ENCODE data around the gene PGPEP1.
"Not testable (repeated sequence)": the region's sequence is repeated elsewhere in the genome, so short reads cannot be mapped to it uniquely, and the experiment has no call there.

The PGPEP1 gene

DNA sequence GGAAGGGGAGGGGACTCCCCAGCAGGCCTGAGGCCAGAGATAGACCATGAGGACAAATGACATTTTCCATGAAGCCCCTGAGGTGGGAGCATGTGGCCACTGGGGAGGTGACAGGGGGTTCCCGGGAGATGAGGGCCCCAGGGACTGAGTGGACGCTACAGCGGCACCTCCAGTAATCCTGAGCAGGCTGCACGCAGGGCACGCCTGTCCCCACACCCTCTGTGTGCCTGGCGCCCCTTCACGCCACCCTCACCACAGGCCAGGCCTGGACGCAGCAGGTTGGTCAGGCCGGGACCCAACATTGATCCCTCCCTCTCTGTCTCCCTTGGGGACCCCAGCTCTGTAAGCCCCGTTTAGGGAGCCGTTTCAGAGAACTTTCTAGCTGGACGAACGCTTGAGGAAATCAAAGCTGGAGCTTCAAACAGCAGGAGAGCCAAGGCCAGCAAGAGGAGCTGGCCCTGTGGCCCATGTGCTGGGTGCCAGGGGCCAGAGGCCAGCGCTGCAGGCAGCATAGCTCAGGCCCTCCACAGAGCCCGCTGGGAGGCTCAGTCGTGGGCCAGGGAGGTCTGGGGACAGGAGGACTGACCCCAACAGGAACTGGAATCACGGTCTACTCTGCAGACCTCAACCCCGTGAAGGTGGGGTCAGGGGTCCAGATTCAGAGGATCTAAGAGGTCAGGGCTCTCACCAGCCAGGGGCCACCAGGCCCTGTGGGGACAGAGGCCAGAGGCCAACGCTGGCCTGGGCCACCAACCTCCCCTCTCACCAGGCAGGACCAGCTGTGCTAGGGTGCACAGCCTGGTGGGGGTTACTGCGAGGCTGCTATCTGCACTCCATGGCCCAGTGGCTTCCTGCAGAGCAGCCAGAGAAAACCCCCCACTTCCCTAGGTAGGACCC, 32.1 kb upstream of the PGPEP1 start:
- no peak for DNase-seq (ENCODE audit: low read depth in 3 of 3, low spot score in 1 of 3)

DNA sequence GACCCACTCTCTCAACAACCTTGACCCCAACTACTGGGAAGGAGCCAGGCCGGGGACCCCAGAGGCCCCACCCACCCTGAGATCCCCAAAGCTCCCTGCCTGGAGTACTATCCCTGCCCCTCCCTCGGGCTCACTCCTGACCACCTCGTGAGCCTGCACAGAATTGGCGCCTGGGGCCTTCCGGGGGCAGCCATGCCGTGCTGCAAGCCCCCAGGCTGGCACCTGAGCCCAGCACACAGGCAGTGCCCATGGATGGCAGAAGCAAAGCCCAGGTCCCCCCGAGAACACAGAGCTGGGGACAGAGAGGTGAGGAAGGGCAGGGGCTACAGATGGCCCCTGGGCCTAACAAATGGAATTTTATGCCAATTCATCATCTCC, 31.5 kb upstream of the PGPEP1 start:
- DNase-seq (ENCODE audit: low read depth in 3 of 3, low spot score in 1 of 3) = no peak

DNA sequence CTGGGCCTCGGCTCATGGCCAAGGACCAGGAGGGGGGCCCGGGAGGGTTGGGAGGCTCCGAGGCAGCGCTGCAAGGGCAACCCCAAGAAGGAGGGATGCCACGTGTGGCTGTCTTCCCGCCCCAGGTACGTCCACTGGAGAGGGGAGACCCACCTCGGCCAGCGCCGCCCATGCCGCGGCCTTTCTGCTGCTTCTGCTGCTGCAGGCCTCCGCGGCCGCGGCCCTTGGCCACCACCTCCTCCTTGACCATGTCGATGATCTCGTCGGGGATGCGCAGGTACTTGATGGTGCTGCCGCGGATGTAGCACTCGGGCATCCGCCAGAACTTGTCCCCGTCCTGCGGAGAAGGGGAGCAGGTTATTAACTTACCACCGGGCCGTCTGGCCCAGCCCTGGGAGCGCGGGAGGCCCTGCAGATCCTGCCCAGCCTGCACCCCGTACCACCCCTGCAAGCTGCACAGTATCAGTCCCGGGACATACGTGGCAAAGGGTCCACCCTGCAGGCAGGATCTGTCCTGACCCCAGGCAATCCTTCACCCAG, 30.8 kb upstream of the PGPEP1 start:
- DNase-seq (ENCODE audit: low read depth in 3 of 3, low spot score in 1 of 3) = no peak

DNA sequence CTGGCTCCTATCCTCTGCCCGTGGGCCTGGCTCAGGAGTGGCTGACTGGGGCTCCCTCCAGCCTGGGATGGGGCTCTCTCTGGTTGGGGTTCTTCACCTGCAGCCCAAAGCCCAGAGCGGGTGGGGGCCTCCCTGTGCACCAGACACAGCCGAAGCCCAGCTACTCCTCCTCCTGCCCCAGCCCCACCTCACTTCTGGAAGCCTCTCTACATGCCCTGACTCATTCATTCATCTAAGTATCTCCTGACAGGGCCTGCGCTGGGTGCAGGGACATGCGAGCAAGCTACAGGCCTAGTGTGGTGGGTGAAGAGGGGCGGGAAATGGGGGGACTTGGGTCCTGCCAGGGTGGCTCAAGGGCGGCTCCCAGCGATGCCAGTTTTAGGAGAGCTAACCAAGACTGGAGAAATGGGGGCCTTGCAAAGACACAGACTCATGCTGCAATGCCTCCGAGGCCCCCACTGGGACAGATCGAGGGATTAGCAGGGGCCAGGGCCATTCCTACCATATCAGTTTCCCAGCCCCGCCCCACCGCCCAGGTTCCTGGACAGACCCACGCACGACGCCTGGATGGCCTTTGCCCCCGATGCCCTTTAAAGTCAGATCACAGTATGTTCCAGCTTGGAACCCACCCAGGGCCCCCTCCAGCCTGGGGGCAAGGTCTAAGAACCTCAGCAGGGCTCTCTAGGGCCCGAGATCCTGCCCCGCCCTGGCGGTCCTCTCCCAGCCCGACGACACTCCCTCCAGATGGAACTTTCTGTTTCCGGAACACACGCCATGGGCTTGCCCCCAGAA, 30.1 kb upstream of the PGPEP1 start:
- no peak for DNase-seq (ENCODE audit: low read depth in 3 of 3, low spot score in 1 of 3)

DNA sequence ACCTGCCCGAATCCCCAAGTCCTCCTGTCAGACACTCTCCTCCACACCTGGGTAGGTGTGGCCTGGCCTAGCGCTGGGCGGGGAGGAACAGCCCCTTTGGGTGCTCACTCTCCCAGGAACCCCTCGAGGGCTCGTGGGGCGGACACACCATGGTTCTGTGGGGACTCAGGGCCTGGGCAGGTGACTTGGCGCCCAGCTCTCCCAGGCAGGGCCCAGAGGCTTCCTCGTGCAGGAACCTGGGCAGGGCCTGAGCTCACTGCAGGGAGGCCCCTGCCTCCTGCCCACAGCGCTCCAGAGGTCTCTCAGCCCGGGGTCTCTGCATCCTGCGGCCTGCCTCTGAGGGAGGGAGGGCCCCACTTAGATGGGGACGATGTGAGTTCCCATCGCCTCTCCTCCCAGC, 29.4 kb upstream of the PGPEP1 start:
- no peak for DNase-seq (ENCODE audit: low read depth in 3 of 3, low spot score in 1 of 3)

DNA sequence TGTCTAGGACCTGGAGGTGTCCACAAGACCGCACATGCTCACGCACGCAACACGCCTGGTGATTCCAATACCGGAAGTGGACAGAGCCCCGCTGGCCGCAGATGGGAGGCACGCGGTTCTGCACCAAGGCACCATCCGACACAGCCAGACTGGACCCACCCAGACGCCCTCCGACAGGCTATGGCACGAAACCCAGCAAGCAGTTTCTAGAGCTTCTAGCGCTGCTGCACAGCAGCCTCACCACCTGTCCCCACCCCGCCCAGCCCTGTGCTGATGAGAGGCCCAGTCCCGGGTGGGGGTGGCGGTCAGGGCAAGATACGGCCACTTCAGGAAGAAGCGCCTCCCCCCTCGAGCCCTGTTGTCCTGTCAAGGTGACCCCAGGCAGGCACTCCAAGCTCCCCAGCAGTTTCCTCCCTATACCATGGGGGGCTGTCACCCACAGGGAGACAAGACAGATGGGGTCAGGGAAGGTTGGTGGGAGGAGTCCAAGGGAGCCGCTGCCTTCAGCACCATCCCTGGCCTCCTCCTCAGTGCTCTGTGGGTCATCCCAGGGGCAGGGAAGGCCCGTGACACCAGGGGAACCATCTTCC, 28.8 kb upstream of the PGPEP1 start:
- DNase-seq (ENCODE audit: low read depth in 3 of 3, low spot score in 1 of 3) = no peak

DNA sequence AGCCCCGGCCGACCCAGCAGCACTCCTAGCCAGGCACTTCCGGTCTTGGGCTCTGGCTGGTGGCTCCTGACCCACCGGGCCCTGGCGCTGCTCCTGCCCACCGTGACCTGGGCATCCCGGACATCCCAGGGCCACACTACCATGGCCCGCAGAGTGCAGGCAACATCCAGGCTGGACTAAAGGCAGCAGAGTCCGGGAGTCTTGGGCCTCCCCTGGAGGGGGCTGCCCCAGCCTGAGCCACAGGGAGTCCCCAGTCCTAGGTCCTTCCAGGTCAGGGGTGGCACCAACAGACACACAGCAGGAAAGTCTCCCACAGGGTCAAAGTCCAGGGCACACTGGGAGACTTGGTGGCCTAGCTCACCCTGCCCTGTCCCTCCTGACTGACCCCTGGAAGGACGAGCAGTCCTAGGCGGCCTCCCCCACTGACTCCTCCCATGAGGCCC, 28.3 kb upstream of the PGPEP1 start:
- DNase-seq (ENCODE audit: low read depth in 3 of 3, low spot score in 1 of 3) = no peak

DNA sequence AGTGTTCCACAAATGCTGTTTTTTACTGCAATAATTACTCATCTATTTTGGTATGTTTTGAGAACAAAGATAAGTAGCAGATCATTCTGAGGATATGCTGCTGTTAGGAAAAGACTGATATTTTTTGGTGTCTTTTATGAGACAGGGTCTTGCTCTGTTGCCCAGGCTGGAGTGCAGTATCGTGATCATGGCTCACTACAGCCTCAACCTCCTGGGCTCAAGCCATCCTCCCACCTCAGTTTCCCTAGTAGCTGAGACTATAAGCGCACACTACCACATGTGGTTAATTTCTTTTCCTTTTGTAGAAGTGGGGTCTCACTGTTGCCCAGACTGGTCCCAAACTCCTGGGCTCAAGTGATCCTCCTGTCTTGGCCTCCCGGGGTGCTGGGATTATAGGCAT, 27.0 kb upstream of the PGPEP1 start:
- DNase-seq (ENCODE audit: low read depth in 3 of 3, low spot score in 1 of 3) = no peak

DNA sequence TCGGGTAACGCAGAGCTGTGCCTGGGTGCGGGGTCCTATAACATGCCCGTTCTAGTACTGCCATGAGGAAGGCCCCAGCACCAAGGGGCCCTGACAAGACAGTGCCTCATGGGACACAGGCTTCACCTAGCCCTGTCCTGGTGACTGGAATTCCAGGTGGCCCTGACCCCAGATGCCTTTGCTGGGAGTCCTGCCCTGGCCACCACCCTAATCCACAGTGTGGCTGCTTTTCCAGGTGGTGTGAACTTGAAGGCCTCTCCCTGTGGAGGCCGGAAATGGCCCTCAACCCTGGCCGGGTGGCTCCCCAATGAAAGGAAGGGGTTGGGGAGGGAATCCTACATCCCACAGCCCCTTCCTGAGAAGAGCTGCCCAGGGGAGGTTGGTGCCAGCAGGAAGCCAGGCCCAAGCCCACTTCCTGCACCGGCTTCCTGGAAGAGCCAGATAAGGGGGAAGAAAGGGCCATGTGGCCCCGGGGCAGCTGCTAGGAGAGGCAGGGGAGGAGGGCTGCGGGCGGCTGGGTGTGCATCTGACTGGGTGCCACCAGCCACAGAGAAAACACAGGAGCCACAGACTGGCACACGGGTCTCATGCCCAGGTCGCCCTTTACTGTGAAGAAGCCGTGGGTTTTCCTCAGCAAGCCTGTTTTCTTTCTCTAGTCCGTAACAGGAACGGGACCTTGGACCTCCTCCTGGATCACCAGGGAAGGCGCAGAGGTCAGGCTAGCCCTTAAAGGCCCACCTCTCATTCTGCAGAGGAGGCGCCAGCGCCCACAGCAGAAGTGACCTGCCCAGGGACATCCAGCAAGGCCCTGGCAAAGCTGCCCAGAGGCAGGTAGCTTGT, 22.2 kb upstream of the PGPEP1 start:
- peak in 1 of 3 donors; percentile 22 for DNase-seq (ENCODE audit: low read depth in 3 of 3, low spot score in 1 of 3)

DNA sequence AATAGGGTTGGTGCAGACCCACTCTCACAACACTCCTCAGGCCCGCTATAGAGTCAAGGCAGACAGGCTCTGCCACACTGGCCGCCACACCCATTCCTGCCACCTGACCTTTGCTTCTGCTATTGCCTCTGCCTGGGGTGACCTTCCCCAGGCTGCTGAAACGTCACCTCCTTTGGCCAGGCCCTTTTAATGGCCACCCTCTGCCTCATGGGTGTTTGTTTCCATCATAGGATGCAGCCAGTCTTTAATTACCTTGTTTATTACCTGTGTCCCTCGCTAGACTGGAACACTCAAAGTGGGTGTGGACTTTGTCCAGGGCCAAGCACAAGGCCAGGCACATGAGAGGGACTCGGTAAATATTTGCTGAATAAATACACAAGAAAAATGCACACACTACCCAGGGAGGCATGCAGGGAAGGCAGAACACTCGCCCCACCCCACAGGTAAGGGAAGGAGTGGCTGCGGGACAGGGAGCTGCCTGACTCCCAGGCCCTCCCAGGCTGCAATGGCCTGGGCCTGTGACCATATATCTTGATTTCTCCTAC, 20.7 kb upstream of the PGPEP1 start:
- no peak for DNase-seq (ENCODE audit: low read depth in 3 of 3, low spot score in 1 of 3)

DNA sequence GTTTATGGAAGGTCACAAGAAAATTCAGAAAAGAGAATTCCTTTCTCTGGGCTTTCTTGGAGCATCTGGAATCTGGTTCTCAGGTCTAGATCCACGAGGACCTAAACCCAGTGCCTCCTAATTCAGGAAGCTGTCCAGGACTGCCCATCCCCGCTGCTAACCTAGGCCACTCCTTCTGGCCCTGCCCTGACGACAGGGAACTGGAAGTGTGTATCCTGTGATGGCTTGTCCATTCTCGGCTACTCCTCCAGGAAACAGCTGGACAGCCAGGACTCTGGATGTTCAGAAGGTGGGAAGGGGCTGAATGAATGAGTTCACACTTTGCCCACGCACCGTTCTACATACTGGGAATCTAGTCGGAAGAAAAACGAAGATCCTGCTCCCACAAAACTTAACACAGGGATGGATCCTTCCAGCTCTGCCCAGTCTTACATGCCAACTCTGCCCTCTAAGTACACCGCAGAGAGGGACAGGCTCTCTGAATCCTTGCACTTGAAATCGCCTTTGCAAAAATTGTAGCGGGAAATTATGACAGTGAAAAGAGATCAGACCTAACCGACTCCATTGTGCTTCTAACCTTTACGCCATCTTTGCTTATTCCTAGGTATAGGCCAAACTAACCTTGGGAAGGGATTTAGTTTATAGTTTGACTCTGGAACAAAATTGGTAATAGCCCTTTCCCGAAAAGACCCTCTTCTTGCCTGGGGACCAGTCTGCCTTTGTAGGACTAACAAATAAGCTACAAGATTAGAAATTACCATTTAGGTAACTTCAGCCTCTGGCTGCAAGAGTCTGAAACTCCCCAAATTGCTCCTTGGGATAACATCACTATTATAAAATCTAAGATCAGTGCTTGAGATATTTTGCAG, 19.3 kb upstream of the PGPEP1 start:
- DNase-seq (ENCODE audit: low read depth in 3 of 3, low spot score in 1 of 3) = no peak

DNA sequence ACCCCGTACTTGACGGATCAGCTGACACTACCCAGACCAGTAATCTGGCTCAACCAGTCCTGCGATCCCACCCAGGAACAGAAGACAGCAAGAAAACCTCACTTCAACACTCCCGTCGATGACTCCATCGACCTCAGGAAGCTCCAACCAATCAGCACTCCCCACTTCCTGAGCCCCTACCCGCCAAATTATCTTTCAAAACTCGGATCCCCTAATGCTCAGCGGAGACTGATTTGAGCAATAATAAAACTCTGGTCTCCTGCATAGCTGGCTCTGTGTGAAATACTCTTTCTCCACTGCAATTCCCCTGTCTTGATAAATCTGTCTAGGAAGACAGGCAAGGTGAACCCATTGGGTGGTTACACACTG, 18.7 kb upstream of the PGPEP1 start:
- DNase-seq (ENCODE audit: low read depth in 3 of 3, low spot score in 1 of 3) = no peak

DNA sequence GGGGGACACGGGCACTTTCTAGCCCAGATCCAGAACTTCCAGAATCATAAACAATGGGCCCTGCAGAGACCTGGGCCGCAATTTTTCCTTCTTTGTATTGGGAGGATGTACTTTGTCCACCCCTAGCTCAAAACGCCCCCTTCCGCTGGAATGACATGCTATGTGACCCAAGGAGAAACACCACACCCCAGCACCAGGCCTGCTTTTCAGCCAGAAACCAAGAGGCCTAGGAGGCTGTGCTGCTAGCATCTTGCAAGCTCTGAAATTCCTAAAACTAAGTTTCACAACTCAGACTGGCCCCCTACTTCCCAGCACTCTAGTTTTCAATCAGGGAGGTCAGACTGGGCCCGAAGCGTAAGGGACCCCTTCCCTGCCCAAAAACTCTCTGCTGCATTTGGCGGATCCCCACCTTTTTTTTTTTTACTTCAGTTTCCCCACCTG, 18.1 kb upstream of the PGPEP1 start:
- peak in 1 of 3 donors; percentile 15 for DNase-seq (ENCODE audit: low read depth in 3 of 3, low spot score in 1 of 3)

DNA sequence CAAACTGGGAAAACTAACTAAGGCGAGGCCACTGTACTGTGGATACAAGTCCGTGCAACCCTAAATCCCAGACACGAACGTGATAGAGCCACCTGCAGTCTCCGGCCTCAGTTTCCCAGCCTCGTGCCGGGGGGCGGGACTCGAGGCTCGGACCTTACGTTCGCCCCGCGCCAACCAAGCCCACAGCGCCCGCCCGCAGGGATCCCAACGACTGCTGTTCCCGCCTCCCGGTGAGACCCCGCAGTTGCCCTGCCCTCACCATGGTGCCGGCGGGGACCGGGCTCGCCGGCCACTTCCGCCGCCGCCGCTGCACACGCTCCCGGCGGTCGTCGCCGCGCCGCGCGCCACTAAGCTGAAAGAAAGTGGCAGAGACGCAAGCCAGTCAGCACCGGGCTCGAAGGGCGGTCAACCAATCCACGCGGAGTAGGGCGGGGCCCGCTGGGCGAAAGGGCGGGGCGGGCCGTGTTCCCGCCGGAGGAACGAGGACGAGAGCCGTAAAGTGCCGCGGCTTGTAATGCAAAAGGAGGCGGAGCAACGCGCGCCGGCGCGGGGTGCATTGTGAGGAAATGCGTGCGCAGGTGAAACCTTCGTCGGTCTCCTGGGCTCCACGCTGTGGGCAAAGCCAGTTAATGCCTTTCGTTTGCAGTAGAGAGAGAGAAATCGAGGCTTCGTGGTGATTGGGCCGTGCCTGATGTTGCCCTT, 17.5 kb upstream of the PGPEP1 start, which contains the start of gene LSM4:
TSS of gene LSM4 (minus strand) at position 318 of the 702 bp plus-strand sequence. CDS start at position 262, 56 bp downstream.
- peak; percentile 98 to 99 (median 98) for DNase-seq (ENCODE audit: low read depth in 3 of 3, low spot score in 1 of 3)

DNA sequence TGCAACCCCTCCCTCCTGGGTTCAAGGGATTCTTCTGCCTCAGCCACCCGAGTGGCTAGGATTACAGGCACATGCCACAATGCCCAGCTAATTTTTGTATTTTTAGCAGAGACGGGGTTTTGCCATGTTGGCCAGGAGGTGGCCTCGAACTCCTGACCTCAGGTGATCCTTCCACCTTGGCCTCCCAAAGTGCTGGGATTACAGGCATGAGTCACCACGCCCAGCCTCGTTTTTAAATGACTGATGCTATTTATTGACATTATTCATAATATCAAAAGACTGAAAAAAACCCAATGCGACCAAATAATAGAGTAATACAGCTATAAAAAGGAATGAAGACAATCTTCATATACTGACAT, 16.0 kb upstream of the PGPEP1 start:
- not testable (repeated sequence) for DNase-seq (ENCODE audit: low read depth in 3 of 3, low spot score in 1 of 3)

DNA sequence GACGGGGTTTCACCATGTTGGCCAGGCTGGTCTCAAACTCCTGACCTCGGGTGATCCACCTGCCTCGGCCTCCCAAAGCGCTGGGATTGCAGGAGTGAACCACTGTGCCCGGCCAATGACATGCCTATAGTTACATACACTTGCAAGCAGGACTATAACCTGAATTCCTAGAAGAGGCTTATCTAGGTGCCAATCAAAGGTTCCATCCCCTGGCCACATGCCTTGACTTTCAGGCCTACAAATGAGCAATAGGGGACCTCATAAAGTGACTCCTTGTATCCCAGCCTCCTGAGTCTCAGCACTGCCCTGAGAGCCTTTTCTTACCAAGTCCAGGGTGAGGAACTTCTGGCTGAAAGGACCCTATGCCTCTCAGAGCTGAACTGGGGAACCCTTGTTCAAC, 13.6 kb upstream of the PGPEP1 start:
- no peak for DNase-seq (ENCODE audit: low read depth in 3 of 3, low spot score in 1 of 3)

DNA sequence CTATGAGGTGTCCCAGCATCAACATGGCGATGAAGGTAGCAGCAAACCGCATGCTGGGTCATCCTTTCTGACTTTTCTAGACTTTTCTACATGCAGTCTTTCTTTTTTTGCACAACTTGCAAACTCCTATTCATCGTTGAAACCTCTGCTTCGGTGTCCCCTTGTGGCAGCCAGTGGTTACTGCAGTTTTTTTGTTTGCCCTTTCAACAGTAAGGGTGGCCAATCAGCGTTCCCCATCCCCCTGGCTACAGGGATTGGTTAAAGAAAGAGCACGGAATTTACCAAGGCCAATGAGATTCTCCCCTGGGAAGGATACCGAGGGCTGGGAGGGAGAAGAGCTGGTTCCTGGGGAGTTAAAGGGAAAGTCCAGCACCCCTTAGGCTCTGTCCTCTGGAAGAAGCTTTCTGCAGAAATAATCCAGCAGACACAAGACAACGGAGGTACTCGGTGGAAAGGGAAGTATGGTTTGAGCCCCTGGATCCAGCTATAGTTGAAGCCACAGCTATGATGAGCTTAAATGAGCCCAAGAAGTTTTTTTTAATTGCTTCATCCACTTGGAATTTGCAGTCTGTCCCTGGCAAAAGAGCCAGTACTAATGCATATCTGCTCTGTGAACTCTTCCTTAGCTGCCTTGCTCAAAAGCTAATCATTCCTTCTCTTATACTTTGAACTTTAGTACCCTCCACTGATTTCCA, 11.9 kb upstream of the PGPEP1 start:
- peak; percentile 54 to 75 (median 73) for DNase-seq (ENCODE audit: low read depth in 3 of 3, low spot score in 1 of 3)

DNA sequence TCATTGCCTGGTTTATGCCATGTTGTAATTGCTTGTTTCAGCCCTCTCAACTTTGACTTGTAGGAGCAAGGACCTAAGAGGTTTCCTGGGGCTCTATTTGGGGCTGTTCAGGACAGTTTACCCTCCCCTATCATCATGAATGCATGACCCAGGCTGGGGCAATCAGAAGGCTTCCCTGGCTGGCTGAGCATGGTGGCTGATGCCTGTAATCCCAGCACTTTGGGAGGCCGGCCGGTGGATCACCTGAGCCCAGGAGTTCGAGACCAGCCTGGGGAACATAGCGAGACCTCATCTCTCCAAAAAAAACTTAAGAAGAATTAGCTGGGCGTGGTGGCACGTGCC, 11.4 kb upstream of the PGPEP1 start:
- DNase-seq (ENCODE audit: low read depth in 3 of 3, low spot score in 1 of 3) = no peak
